ENCODE results near the gene RNF157. TPM values are rescaled to one million over a fixed set of nuclear protein-coding genes. Genes with fewer than 3 reads are reported as not detected.
"Not testable (repeated sequence)": the region's sequence is repeated elsewhere in the genome, so short reads cannot be mapped to it uniquely, and the experiment has no call there.

The RNF157 gene
- total RNA-seq, 3 donors from 2014 or later = 3.1 to 7.8 (median 4.3) TPM

GRCh38 chr17:76234354-76234679 is 6.0 kb downstream of the RNF157 start:
- Histone ChIP-seq H3K36me3 (no peaks in the 10 kb centered on the region), H3K27ac (no peak overlapping the region), H3K27me3 (no peaks in the 10 kb centered on the region), H3K9me3 (no peaks in the 10 kb centered on the region), H3K4me1 (no peaks in the 10 kb centered on the region), H3K4me3 (no peak overlapping the region)
- TF ChIP-seq POLR2A (IDR thresholded peaks at IDR 0.05) = no peak
- TF ChIP-seq CTCF (IDR thresholded peaks at IDR 0.05) = no peak
- no peak for TF ChIP-seq POLR2AphosphoS5 (IDR thresholded peaks at IDR 0.05)
- intact Hi-C loops (cut with DNase I; ENCODE audit: low total_unique reads) = no loop called here
- DNase-seq (ENCODE audit: low spot score in 2 of 2) = no peak

- Histone ChIP-seq H3K27ac (no peak overlapping the region), H3K36me3 (no peaks in the 10 kb centered on the region), H3K4me1 (no peaks in the 10 kb centered on the region), H3K27me3 (no peaks in the 10 kb centered on the region), H3K4me3 (no peak overlapping the region), H3K9me3 (no peaks in the 10 kb centered on the region)
- intact Hi-C loops (cut with DNase I; ENCODE audit: low total_unique reads) = no loop called here
- no peak for TF ChIP-seq POLR2A (IDR thresholded peaks at IDR 0.05)
- no peak for TF ChIP-seq POLR2AphosphoS5 (IDR thresholded peaks at IDR 0.05)
- no peak for TF ChIP-seq CTCF (IDR thresholded peaks at IDR 0.05)
- no peak for DNase-seq (ENCODE audit: low spot score in 2 of 2)
Measured at GRCh38 chr17:76233588-76234353, 6.5 kb downstream of the RNF157 start.

- TF ChIP-seq POLR2A (IDR thresholded peaks at IDR 0.05) = no peak
- no peak for TF ChIP-seq CTCF (IDR thresholded peaks at IDR 0.05)
- no peak for TF ChIP-seq POLR2AphosphoS5 (IDR thresholded peaks at IDR 0.05)
Measured at GRCh38 chr17:76232342-76232741, 8.0 kb downstream of the RNF157 start.

GRCh38 chr17:76226749-76227148 is 13.5 kb downstream of the RNF157 start:
- peak in 1 of 2 donors; percentile 2 for DNase-seq (ENCODE audit: low spot score in 2 of 2)
- H3K9me3 ChIP-seq; intact Hi-C loops (cut with DNase I; ENCODE audit: low total_unique reads); H3K4me3 ChIP-seq; H3K36me3 ChIP-seq; H3K4me1 ChIP-seq; H3K27me3 ChIP-seq; H3K27ac ChIP-seq: not testable (repeated sequence)

More at GRCh38 chr17:76232342-76232741, 8.0 kb downstream of the RNF157 start:
- H3K36me3 ChIP-seq = no peaks in the 10 kb centered on the region
- no peak overlapping the region for H3K27ac ChIP-seq
- no peaks in the 10 kb centered on the region for H3K9me3 ChIP-seq
- no peaks in the 10 kb centered on the region for H3K27me3 ChIP-seq
- no peak overlapping the region for H3K4me3 ChIP-seq
- H3K4me1 ChIP-seq = no peaks in the 10 kb centered on the region
- no peak for DNase-seq (ENCODE audit: low spot score in 2 of 2)
- intact Hi-C loops (cut with DNase I; ENCODE audit: low total_unique reads) = no loop called here

- H3K4me1 ChIP-seq; H3K36me3 ChIP-seq; H3K27me3 ChIP-seq; DNase-seq (ENCODE audit: low spot score in 2 of 2); H3K4me3 ChIP-seq; intact Hi-C loops (cut with DNase I; ENCODE audit: low total_unique reads); H3K27ac ChIP-seq; H3K9me3 ChIP-seq: not testable (repeated sequence)
Measured at GRCh38 chr17:76225373-76226086, 14.8 kb downstream of the RNF157 start.

- TF ChIP-seq CTCF (IDR thresholded peaks at IDR 0.05) = no peak
- no peak for TF ChIP-seq POLR2A (IDR thresholded peaks at IDR 0.05)
- TF ChIP-seq POLR2AphosphoS5 (IDR thresholded peaks at IDR 0.05) = no peak
- no peaks in the 10 kb centered on the region for H3K9me3 ChIP-seq
- H3K4me1 ChIP-seq = no peaks in the 10 kb centered on the region
- H3K4me3 ChIP-seq = no peak overlapping the region
- intact Hi-C loops (cut with DNase I; ENCODE audit: low total_unique reads) = no loop called here
- no peaks in the 10 kb centered on the region for H3K36me3 ChIP-seq
- no peak for DNase-seq (ENCODE audit: low spot score in 2 of 2)
- H3K27me3 ChIP-seq = no peaks in the 10 kb centered on the region
- H3K27ac ChIP-seq = no peak overlapping the region
Measured at GRCh38 chr17:76223802-76224201, 16.5 kb downstream of the RNF157 start.
